SK-N-MC (cell line): Measurements from ENCODE around the gene REC8.

Experiments
- DNase-seq: peaks from one replicate; pipeline ENCODE4 v3.0.0-alpha.2; 2011; ENCODE audit warnings: low read depth, low spot score
- H3K27ac ChIP-seq: fragments of 200-600 bp; sonication (generic); 2 replicates; pipeline ENCODE4 v1.5.1; 2016; ENCODE audit warnings: mixed run types
- H3K36me3 ChIP-seq: fragments of 200-600 bp; sonication (generic); 2 replicates; pipeline ENCODE4 v1.6.1; 2017; ENCODE audit warnings: antibody characterized with exemption, low read length, mixed read lengths; ENCODE audit not compliant: insufficient read depth
- H3K4me3 ChIP-seq: fragments of 200-600 bp; sonication (generic); 2 replicates; pipeline ENCODE4 v1.5.1; 2016
- H3K9ac ChIP-seq: fragments of 200-600 bp; sonication (generic); 2 replicates; pipeline ENCODE4 v1.8.0; 2017; ENCODE audit warnings: mixed run types, mixed read lengths; ENCODE audit not compliant: insufficient read length
- H3K9me3 ChIP-seq: fragments of 200-600 bp; sonication (generic); 2 replicates; pipeline ENCODE4 v1.6.1; 2017; ENCODE audit warnings: low read depth, mild to moderate bottlenecking, antibody characterized with exemption, low read length, moderate library complexity, mixed read lengths
- EZH2 ChIP-seq: fragments of 200-600 bp; sonication (generic); IDR thresholded peaks from one replicate; pipeline ENCODE4 v1.6.1; 2017; ENCODE audit warnings: antibody characterized with exemption
- FOXP2 ChIP-seq: optimal IDR thresholded peaks from 2 replicates; pipeline ENCODE3; 2011; ENCODE audit warnings: mild to moderate bottlenecking, moderate library complexity; ENCODE audit not compliant: insufficient read depth; ENCODE audit errors: extremely low read length, control extremely low read depth
- POLR2AphosphoS5 ChIP-seq: IDR thresholded peaks from 2 replicates; pipeline ENCODE4 v1.6.1; 2012; ENCODE audit warnings: mild to moderate bottlenecking, low read depth, low read length, borderline replicate concordance

REC8 gene

GRCh38 chr14:24171422-24172260 lies at the start of gene REC8:
Gene REC8, plus strand, starts transcription at chr14:24172080. Its CDS starts 473 bp downstream, at chr14:24172553.
- TF ChIP-seq EZH2 (no peak), FOXP2 (no peak), POLR2AphosphoS5 (no peak)
- Histone ChIP-seq H3K36me3 (no peaks in the 10 kb centered on the region), H3K9me3 (no peaks in the 10 kb centered on the region), H3K27ac (no peak within 1 kb of the TSS), H3K4me3 (no peak within 1 kb of the TSS), H3K9ac (no peak within 1 kb of the TSS)
- no peak for DNase-seq

- H3K9me3 ChIP-seq, result no peaks in the 10 kb centered on the region
- H3K4me3 ChIP-seq, result no peak overlapping the region
- DNase-seq, result no peak
- H3K36me3 ChIP-seq, result peaks cover 14% of the 10 kb centered on the region; the same call in 1 of the 2 replicates
- H3K9ac ChIP-seq, result no peak overlapping the region
- no peak for TF ChIP-seq FOXP2
- TF ChIP-seq POLR2AphosphoS5, result no peak
- no peak for TF ChIP-seq EZH2
- H3K27ac ChIP-seq, result no peak overlapping the region
Observed at GRCh38 chr14:24122416-24122815, 49.5 kb upstream of the REC8 start.

- Histone ChIP-seq H3K4me3 (no peak overlapping the region), H3K27ac (no peak overlapping the region), H3K36me3 (peaks cover 14% of the 10 kb centered on the region; the same call in 1 of the 2 replicates), H3K9ac (no peak overlapping the region), H3K9me3 (no peaks in the 10 kb centered on the region)
- no peak for TF ChIP-seq FOXP2
- no peak for TF ChIP-seq EZH2
- TF ChIP-seq POLR2AphosphoS5, result no peak
- DNase-seq, result no peak
Observed at GRCh38 chr14:24122898-24123297, 49.0 kb upstream of the REC8 start.

GRCh38 chr14:24123424-24124417 lies 48.2 kb upstream of the REC8 start:
- no peak overlapping the region for H3K4me3 ChIP-seq
- no peak overlapping the region for H3K27ac ChIP-seq
- no peak for DNase-seq
- H3K36me3 ChIP-seq, result peaks cover 10% of the 10 kb centered on the region; the same call in 1 of the 2 replicates
- TF ChIP-seq POLR2AphosphoS5 (no peak), EZH2 (no peak)
- no peak overlapping the region for H3K9ac ChIP-seq
- no peaks in the 10 kb centered on the region for H3K9me3 ChIP-seq

- DNase-seq, result no peak
- TF ChIP-seq EZH2, result no peak
- no peak for TF ChIP-seq FOXP2
- TF ChIP-seq POLR2AphosphoS5, result no peak
- H3K9me3 ChIP-seq, result no peaks in the 10 kb centered on the region
- no peaks in the 10 kb centered on the region; the same call in 1 of the 2 replicates for H3K36me3 ChIP-seq
- H3K4me3 ChIP-seq, result no peak overlapping the region
- H3K9ac ChIP-seq, result no peak overlapping the region
- H3K27ac ChIP-seq, result no peak overlapping the region
Observed at GRCh38 chr14:24126939-24127338, 44.9 kb upstream of the REC8 start.

GRCh38 chr14:24127673-24128072 lies 44.2 kb upstream of the REC8 start:
- Histone ChIP-seq H3K36me3 (no peaks in the 10 kb centered on the region; the same call in 1 of the 2 replicates), H3K9me3 (no peaks in the 10 kb centered on the region), H3K27ac (no peak overlapping the region), H3K9ac (no peak overlapping the region), H3K4me3 (no peak overlapping the region)
- no peak for TF ChIP-seq FOXP2
- DNase-seq, result no peak

- TF ChIP-seq POLR2AphosphoS5 (no peak), EZH2 (no peak), FOXP2 (no peak)
- Histone ChIP-seq H3K36me3 (no peaks in the 10 kb centered on the region), H3K9me3 (no peaks in the 10 kb centered on the region), H3K9ac (no peak overlapping the region), H3K4me3 (no peak overlapping the region), H3K27ac (no peak overlapping the region)
- no peak for DNase-seq
Observed at GRCh38 chr14:24129410-24129998, 42.4 kb upstream of the REC8 start.

- Histone ChIP-seq H3K36me3 (no peaks in the 10 kb centered on the region), H3K4me3 (no peak within 1 kb of the TSS), H3K9me3 (no peaks in the 10 kb centered on the region), H3K9ac (no peak within 1 kb of the TSS), H3K27ac (no peak within 1 kb of the TSS)
- no peak for DNase-seq
- TF ChIP-seq EZH2, result no peak
- TF ChIP-seq POLR2AphosphoS5, result no peak
- no peak for TF ChIP-seq FOXP2
Observed at GRCh38 chr14:24130380-24130716, 41.5 kb upstream of the REC8 start, which contains the start of gene FITM1. Gene FITM1, plus strand, starts transcription at chr14:24130659. Its CDS starts 905 bp downstream, at chr14:24131564.
